Common myeloid progenitor, CD34-positive (primary cell): ENCODE data around the gene JMJD8.
A peak's percentile ranks its signal among the peaks of the same experiment; 100 is the strongest.

Source experiments
- CTCF ChIA-PET: fragments of 350-600 bp; sonication (Branson Sonifier 250); formaldehyde crosslinking; loops from one replicate; lab custom pipeline; 2021; ENCODE audit warnings: antibody characterized with exemption; lab: Charles Lee
- POLR2A ChIA-PET: fragments of 350-600 bp; sonication (Branson Sonifier 250); formaldehyde crosslinking; loops from one replicate; lab custom pipeline; 2021; ENCODE audit warnings: antibody characterized with exemption; lab: Charles Lee
- DNase-seq, 3 donors: peaks; one replicate each; pipeline versions ENCODE4 v3.0.0 to v3.0.0-alpha.2; 2013
- H3K27ac ChIP-seq, 2 experiments: 1 replicate in 1 of 2; 2 replicates in 1 of 2; pipeline ENCODE4 v1.7.0; 2013; ENCODE audit warnings: inconsistent platforms in 2 of 2, low read length in 2 of 2, mild to moderate bottlenecking in 2 of 2, low read depth in 1 of 2, moderate library complexity in 1 of 2; ENCODE audit not compliant: severe bottlenecking in 2 of 2, insufficient read depth in 1 of 2, poor library complexity in 1 of 2
- H3K27me3 ChIP-seq, 5 experiments: replicated peaks in 2 of 5; 1 replicate in 3 of 5; 2 replicates in 2 of 5; pipeline versions ENCODE4 v1.6.1 to v1.7.0; 2013; ENCODE audit warnings: low read length in 4 of 5, mild to moderate bottlenecking in 2 of 5, moderate library complexity in 2 of 5, inconsistent platforms in 1 of 5; ENCODE audit not compliant: insufficient read depth in 5 of 5, control insufficient read depth in 4 of 5
- H3K36me3 ChIP-seq, 4 experiments: 1 replicate in 2 of 4; 2 replicates in 2 of 4; pipeline versions ENCODE4 v1.6.1 to v1.7.0; 2013; ENCODE audit warnings: low read length in 3 of 4, control low read depth in 1 of 4, mild to moderate bottlenecking in 1 of 4; ENCODE audit not compliant: control insufficient read depth in 4 of 4, insufficient read depth in 4 of 4
- H3K4me1 ChIP-seq, 4 experiments: 1 replicate in 3 of 4; 2 replicates in 1 of 4; pipeline versions ENCODE4 v1.6.1 to v1.7.1; 2013; ENCODE audit warnings: low read length in 3 of 4, mild to moderate bottlenecking in 3 of 4, control low read depth in 1 of 4, inconsistent platforms in 1 of 4, moderate library complexity in 1 of 4; ENCODE audit not compliant: control insufficient read depth in 4 of 4, insufficient read depth in 4 of 4; ENCODE audit errors: control extremely low read depth in 1 of 4
- H3K4me3 ChIP-seq, 7 experiments: 1 replicate in 4 of 7; 2 replicates in 3 of 7; pipeline versions ENCODE4 v1.5.1 to v1.7.0; 2013; ENCODE audit warnings: mild to moderate bottlenecking in 7 of 7, low read length in 6 of 7, moderate library complexity in 6 of 7, inconsistent platforms in 2 of 7, low read depth in 2 of 7, control low read depth in 1 of 7; ENCODE audit not compliant: insufficient read depth in 4 of 7, control insufficient read depth in 1 of 7; ENCODE audit errors: extremely low read depth in 1 of 7
- H3K9me3 ChIP-seq, 5 experiments: 1 replicate in 4 of 5; 2 replicates in 1 of 5; pipeline versions ENCODE4 v1.6.1 to v1.7.1; 2013; ENCODE audit warnings: low read length in 4 of 5, mild to moderate bottlenecking in 2 of 5, inconsistent platforms in 1 of 5, low read depth in 1 of 5, moderate library complexity in 1 of 5; ENCODE audit not compliant: control insufficient read depth in 4 of 5, insufficient read depth in 2 of 5; ENCODE audit errors: control extremely low read depth in 1 of 5
- WGBS: methylation state at CpG from one replicate; pipeline ENCODE4 v1.1.5; 2013; ENCODE audit not compliant: insufficient coverage; 5-methylcytosine and 5-hydroxymethylcytosine counted together

The JMJD8 gene

GRCh38 chr16:729768-730665 lies 45.9 kb upstream of the JMJD8 start:
- H3K4me3 ChIP-seq, result no peak overlapping the region
- no peak overlapping the region for H3K27ac ChIP-seq
- no peaks in the 10 kb centered on the region for H3K9me3 ChIP-seq
- no peak for DNase-seq
- H3K4me1 ChIP-seq, result peaks cover 0 to 24% (median 17%) of the 10 kb centered on the region in 4 experiments
- H3K27me3 ChIP-seq, result peaks cover 0 to 10% (median 0%) of the 10 kb centered on the region in 5 experiments
- WGBS, result 94% methylated on average over 31 of the region's 37 CpGs
- CTCF ChIA-PET, result interaction anchor here (0.8 to 3.5 kb wide), 4 partner anchors 9 to 55 kb away, joined by 3 to 14 read pairs (median 8); partner anchors contain the start of gene ANTKMT
- POLR2A ChIA-PET, result interaction anchor here (0.7 kb wide), 1 partner anchor 14 kb away, joined by 3 read pairs; no protein-coding TSS in a partner anchor
- peaks cover 3 to 55% (median 38%) of the 10 kb centered on the region in 4 experiments for H3K36me3 ChIP-seq

- CTCF ChIA-PET, result interaction anchor here (1.1 to 3.5 kb wide), 3 partner anchors 15 to 56 kb away, joined by 5 to 14 read pairs (median 11); no protein-coding TSS in a partner anchor
- POLR2A ChIA-PET, result interaction anchor here (0.7 to 1.1 kb wide), 2 partner anchors 8 to 15 kb away, joined by 3 read pairs; no protein-coding TSS in a partner anchor
- 83% methylated on average over 51 of the region's 55 CpGs for WGBS
- peaks cover 0 to 10% (median 0%) of the 10 kb centered on the region in 5 experiments for H3K27me3 ChIP-seq
- DNase-seq, result peak in 1 of 3 donors; percentile 34
- peaks cover 0 to 24% (median 17%) of the 10 kb centered on the region in 4 experiments for H3K4me1 ChIP-seq
- H3K27ac ChIP-seq, result no peak overlapping the region
- H3K36me3 ChIP-seq, result peaks cover 3 to 46% (median 31%) of the 10 kb centered on the region in 4 experiments
- no peaks in the 10 kb centered on the region for H3K9me3 ChIP-seq
- peak overlapping the region in 3 of 7 experiments; percentile 66 to 83 (median 76) for H3K4me3 ChIP-seq
Observed at GRCh38 chr16:728890-729744, 45.0 kb upstream of the JMJD8 start.

DNA sequence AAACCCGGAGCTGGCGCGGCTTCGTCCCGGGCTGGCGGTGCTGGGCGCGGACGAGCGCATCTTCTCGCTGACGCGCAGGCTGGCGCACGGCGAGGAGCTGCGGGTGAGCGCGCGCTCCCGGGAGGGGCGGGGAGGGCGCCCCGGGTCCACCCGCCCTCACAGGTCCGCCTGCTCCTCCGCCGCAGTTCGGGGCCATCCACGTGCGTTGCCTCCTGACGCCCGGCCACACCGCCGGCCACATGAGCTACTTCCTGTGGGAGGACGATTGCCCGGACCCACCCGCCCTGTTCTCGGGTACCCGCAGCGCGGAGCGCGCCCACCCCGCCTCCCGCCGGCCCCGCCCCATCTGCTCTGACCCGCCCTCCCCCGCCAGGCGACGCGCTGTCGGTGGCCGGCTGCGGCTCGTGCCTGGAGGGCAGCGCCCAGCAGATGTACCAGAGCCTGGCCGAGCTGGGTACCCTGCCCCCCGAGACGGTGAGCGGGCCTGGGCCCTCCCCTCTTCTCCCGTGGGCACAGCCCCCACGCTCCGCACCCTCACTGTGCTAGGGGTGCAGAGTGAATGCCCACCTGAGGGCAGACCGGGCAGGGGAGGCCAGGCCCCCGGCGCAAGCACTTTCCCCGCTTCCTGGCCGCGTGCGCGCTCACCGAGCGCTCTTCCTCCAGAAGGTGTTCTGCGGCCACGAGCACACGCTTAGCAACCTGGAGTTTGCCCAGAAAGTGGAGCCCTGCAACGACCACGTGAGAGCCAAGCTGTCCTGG lies 44.2 kb upstream of the JMJD8 start:
- under 1% methylated on average over 58 of the region's 80 CpGs for WGBS
- H3K27me3 ChIP-seq, result peaks cover 0 to 10% (median 0%) of the 10 kb centered on the region in 5 experiments
- H3K4me1 ChIP-seq, result peaks cover 0 to 24% (median 17%) of the 10 kb centered on the region in 4 experiments
- H3K4me3 ChIP-seq, result peak overlapping the region in 6 of 7 experiments; percentile 25 to 83 (median 48)
- peak in 2 of 3 donors; percentile 56 to 68 for DNase-seq
- ChIA-PET CTCF (interaction anchor here (3.5 kb wide), 1 partner anchor 16 kb away, joined by 14 read pairs; no protein-coding TSS in a partner anchor), POLR2A (interaction anchor here (1.1 kb wide), 1 partner anchor 9 kb away, joined by 3 read pairs; no protein-coding TSS in a partner anchor)
- H3K9me3 ChIP-seq, result no peaks in the 10 kb centered on the region
- H3K36me3 ChIP-seq, result peaks cover 3 to 38% (median 23%) of the 10 kb centered on the region in 4 experiments
- no peak overlapping the region for H3K27ac ChIP-seq

DNA sequence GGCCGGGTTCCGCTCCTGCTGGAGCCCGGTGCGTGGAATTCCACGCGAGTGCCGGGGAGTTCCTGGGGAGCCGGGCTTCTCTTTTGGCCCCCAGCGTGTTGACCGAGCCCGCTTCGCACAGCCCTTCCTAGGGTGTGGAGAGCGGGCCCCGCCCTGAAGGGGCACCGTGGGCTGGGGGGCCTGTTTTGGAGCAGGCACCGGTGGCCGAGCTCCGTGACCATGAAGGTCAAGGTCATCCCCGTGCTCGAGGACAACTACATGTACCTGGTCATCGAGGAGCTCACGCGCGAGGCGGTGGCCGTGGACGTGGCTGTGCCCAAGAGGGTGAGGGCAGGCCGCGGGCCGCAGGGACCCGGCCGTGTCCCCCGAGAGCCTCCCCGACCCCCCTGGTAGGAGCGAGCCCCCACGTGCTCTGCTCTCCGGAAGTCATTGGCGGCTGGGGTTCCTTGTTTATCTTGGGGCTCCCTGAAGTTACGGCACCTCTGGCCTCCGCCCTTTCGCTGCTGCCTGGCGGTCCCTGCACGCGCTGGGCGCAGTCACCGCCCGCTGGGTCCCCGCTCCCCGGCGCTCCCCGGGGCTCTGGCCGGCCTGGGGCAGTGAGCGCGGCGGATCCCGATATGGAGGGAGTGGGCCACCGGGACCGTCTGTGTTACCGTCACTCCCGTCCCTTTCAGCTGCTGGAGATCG lies 43.3 kb upstream of the JMJD8 start:
- WGBS, result under 1% methylated on average over 51 of the region's 61 CpGs
- Histone ChIP-seq H3K27ac (peak overlapping the region in 1 of 2 experiments; percentile 43), H3K4me3 (peak overlapping the region; percentile 28 to 83 (median 68)), H3K4me1 (peaks cover 0 to 24% (median 17%) of the 10 kb centered on the region in 4 experiments), H3K27me3 (peaks cover 0 to 10% (median 0%) of the 10 kb centered on the region in 5 experiments), H3K36me3 (peaks cover 0 to 30% (median 18%) of the 10 kb centered on the region in 4 experiments), H3K9me3 (no peaks in the 10 kb centered on the region)
- ChIA-PET CTCF (interaction anchor here (2.1 to 3.5 kb wide), 2 partner anchors 9 to 17 kb away, joined by 5 to 14 read pairs; no protein-coding TSS in a partner anchor), POLR2A (interaction anchor here (1.6 kb wide), 1 partner anchor 13 kb away, joined by 4 read pairs; the partner anchor contains the start of gene CIAO3)
- peak in 1 of 3 donors; percentile 58 for DNase-seq

DNA sequence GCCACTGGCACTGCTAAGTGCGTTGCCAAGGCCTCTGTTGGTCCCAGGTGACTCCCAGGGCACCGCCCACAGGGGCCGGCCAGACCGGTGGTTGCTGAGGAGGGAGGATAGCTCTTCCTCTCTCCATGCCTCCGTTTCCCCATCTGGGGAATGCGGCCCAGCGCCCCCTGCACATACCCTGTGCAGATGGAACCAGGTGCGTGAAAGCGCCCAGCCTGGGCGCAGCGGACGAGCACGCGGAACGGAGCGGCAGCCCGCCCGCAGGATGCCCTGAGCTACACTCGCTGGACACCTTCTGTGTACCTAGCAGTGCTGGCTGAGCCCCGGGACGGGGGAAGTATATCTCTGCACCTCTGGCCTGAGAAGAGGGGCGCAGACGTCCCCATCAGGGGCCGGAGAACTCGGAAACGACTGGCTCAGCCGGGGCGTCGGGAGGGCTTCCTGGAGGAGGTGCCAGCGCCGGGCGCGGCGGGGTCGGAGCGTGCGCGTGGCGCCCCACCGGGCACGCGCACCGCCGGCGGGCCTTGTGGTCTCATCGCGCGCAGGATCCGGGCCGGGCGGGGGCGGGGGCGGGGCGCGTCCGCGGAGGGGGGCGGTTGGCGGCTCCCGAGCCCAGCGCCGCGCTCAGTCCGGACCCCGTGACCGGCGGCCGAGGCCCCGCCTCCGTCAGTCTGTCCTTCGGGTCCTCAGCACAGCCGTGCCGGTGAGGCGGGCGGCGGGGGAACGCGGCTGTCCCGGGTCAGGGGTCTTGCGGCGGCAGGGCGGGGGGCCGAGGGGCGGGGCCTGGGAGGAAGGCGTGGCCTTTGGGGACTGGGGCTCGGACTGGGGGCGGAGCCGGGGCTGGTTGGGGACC lies 42.5 kb upstream of the JMJD8 start, which contains the start of the genes CCDC78 and HAGHL:
Gene CCDC78, minus strand, starts transcription at position 6 of the 853 bp plus-strand sequence. CDS start 76 bp downstream, outside the sequence.
Gene HAGHL, plus strand, starts transcription at position 669 of the 853 bp plus-strand sequence. CDS start 404 bp downstream, outside the sequence.
- 2% methylated on average over 68 of the region's 88 CpGs for WGBS
- DNase-seq, result peak in 2 of 3 donors; percentile 42 to 49
- H3K27me3 ChIP-seq, result peaks cover 0 to 10% (median 0%) of the 10 kb centered on the region in 5 experiments
- CTCF ChIA-PET, result interaction anchor here (1.1 to 2.8 kb wide), 5 partner anchors 9 to 28 kb away, joined by 3 to 15 read pairs (median 4); no protein-coding TSS in a partner anchor
- peak within 1 kb of the TSS; percentile 31 to 83 (median 68) for H3K4me3 ChIP-seq
- H3K4me1 ChIP-seq, result peaks cover 0 to 24% (median 22%) of the 10 kb centered on the region in 4 experiments
- no peaks in the 10 kb centered on the region for H3K9me3 ChIP-seq
- POLR2A ChIA-PET, result interaction anchor here (1.4 to 1.6 kb wide), 2 partner anchors 10 to 14 kb away, joined by 4 read pairs; partner anchors contain the start of gene CIAO3
- H3K27ac ChIP-seq, result peak within 1 kb of the TSS in 1 of 2 experiments; percentile 43
- peaks cover 0 to 25% (median 17%) of the 10 kb centered on the region in 4 experiments for H3K36me3 ChIP-seq
